Limb (tissue), 2 donors: Measurements from ENCODE around the gene FBXO21.
"Not testable (repeated sequence)": the region's sequence is repeated elsewhere in the genome, so short reads cannot be mapped to it uniquely, and the experiment has no call there.

Experiments used
- DNase-seq, 2 donors: peaks; one replicate each; pipeline ENCODE4 v3.0.0-alpha.2; 2016; ENCODE audit errors: extremely low spot score in 2 of 2

FBXO21 gene

GRCh38 chr12:117202556-117202955, 12.3 kb upstream of the FBXO21 start:
- no peak for DNase-seq

- DNase-seq = no peak
These were observed 11.8 kb upstream of the FBXO21 start for GRCh38 chr12:117202033-117202432.

GRCh38 chr12:117199956-117200744, 9.9 kb upstream of the FBXO21 start:
- not testable (repeated sequence) for DNase-seq

- DNase-seq = not testable (repeated sequence)
These were observed 6.1 kb upstream of the FBXO21 start for GRCh38 chr12:117196334-117196733.

GRCh38 chr12:117195027-117195426, 4.8 kb upstream of the FBXO21 start:
- not testable (repeated sequence) for DNase-seq

- DNase-seq = no peak
These were observed 3.6 kb upstream of the FBXO21 start for GRCh38 chr12:117193903-117194302.

GRCh38 chr12:117192581-117192980, 2.3 kb upstream of the FBXO21 start:
- not testable (repeated sequence) for DNase-seq

- no peak for DNase-seq
These were observed 1.8 kb upstream of the FBXO21 start for GRCh38 chr12:117192057-117192456.

GRCh38 chr12:117189725-117190209, 503 bp downstream of the FBXO21 start:
- DNase-seq = peak in 1 of 2 donors; percentile 14

GRCh38 chr12:117188961-117189724, 1.1 kb downstream of the FBXO21 start:
- DNase-seq = peak; percentile 15 to 41

- no peak for DNase-seq
These were observed 2.1 kb downstream of the FBXO21 start for GRCh38 chr12:117188121-117188665.

GRCh38 chr12:117187421-117187820, 2.8 kb downstream of the FBXO21 start:
- DNase-seq = no peak

- no peak for DNase-seq
These were observed 7.4 kb downstream of the FBXO21 start for GRCh38 chr12:117182866-117183265.

- not testable (repeated sequence) for DNase-seq
These were observed 8.8 kb downstream of the FBXO21 start for GRCh38 chr12:117181468-117181843.

GRCh38 chr12:117180758-117181467, 9.4 kb downstream of the FBXO21 start:
- DNase-seq = no peak

GRCh38 chr12:117178745-117179144, 11.5 kb downstream of the FBXO21 start:
- no peak for DNase-seq

- no peak for DNase-seq
These were observed 12.0 kb downstream of the FBXO21 start for GRCh38 chr12:117178301-117178700.

- DNase-seq = no peak
These were observed 18.1 kb downstream of the FBXO21 start for GRCh38 chr12:117172168-117172567.

- no peak for DNase-seq
These were observed 18.6 kb downstream of the FBXO21 start for GRCh38 chr12:117171499-117172162.

GRCh38 chr12:117169548-117169947, 20.7 kb downstream of the FBXO21 start:
- no peak for DNase-seq

GRCh38 chr12:117168976-117169375, 21.3 kb downstream of the FBXO21 start:
- DNase-seq = no peak
